GM13977 (cell line): ENCODE results near the gene PTPRE.

Source experiments
- DNase-seq: peaks from one replicate; pipeline ENCODE4 v3.0.0; 2012; ENCODE audit warnings: low spot score
- in situ Hi-C: fragments of 300-500 bp; cut with MboI; formaldehyde crosslinking; loops from one replicate; pipeline ENCODE4 v1.12.0; 2022; ENCODE audit warnings: low sequenced_read_pairs, low pct_unique_long_range_greater_than_20kb, mixed read lengths, inconsistent platforms; ENCODE audit not compliant: unreplicated experiment
- TF ChIP-seq, protein P1 (sequence below): IDR thresholded peaks from 2 replicates; pipeline ENCODE4 v1.5.1; 2012; ENCODE audit warnings: mild to moderate bottlenecking, control low read depth; ENCODE audit not compliant: insufficient read depth; ENCODE audit errors: extremely low read depth, missing control alignments

The PTPRE gene, protein sequence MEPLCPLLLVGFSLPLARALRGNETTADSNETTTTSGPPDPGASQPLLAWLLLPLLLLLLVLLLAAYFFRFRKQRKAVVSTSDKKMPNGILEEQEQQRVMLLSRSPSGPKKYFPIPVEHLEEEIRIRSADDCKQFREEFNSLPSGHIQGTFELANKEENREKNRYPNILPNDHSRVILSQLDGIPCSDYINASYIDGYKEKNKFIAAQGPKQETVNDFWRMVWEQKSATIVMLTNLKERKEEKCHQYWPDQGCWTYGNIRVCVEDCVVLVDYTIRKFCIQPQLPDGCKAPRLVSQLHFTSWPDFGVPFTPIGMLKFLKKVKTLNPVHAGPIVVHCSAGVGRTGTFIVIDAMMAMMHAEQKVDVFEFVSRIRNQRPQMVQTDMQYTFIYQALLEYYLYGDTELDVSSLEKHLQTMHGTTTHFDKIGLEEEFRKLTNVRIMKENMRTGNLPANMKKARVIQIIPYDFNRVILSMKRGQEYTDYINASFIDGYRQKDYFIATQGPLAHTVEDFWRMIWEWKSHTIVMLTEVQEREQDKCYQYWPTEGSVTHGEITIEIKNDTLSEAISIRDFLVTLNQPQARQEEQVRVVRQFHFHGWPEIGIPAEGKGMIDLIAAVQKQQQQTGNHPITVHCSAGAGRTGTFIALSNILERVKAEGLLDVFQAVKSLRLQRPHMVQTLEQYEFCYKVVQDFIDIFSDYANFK

DNA sequence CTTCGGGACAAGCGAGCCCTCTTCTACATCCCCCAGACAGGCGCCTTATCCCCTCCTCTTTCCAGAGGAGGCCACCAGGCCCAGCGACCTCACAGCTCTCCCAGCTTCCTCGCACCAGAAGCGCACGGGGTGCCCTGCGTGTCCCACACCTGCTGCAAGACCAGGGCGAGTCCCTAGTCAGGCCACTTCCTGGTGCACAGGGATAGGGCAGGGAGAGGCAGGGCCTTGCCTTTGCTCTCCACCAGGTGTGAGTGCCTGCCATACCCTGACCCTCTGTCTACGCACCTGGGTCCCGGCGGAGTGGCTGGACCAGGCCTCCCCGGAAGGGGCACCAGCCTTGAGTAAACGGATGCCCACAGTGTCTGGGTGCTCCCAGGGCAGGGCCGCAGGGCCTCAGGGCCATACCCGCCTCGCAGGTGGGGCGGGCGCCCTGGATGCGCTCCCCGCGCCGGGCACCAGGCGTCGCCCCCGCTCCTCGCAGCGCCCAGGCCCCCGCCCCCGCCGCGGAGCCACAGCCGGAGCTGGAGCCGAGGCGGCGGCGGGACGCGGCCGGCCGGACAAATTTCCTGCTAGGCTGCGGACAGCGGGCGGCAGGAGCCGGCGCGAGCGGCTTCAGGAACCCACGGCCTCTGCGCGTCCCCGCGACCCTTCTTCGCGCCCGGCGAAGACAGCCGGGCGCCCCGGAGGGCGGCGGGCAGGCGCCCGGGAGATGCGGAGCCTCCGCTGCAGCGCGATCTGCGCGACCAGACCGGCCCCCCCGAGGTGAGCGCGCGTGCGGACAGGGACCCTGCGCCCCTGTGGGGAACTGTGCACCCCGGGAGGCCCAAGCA is at the start of gene PTPRE:
Gene PTPRE, plus strand, starts transcription at position 556 of the 830 bp plus-strand sequence. CDS start 133,779 bp downstream, outside the sequence.
- peak; percentile 84 for DNase-seq
- in situ Hi-C loops, result no loop called here

DNA sequence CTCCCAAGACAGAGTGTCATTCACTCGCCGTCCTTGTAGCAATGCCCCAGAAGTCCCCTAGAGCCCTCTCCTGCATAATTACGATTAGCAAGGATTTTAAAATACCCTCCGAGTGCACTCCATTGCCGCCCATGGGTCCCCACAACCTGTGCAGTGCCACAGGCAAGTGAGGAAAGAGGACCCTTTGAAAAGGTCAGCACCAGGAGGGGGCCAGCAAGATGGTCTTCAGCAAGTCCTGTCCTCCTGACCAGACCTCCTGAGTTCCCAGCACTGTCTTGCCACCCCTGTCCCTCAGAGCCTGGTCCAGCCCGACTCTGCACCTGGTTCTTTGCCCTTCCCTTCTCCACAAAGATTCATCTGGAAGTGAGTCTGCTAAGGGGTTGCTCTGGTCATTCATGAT is 46.3 kb upstream of the PTPRE start:
- in situ Hi-C loops, result no loop called here
- DNase-seq, result no peak
- TF ChIP-seq, protein P1, sequence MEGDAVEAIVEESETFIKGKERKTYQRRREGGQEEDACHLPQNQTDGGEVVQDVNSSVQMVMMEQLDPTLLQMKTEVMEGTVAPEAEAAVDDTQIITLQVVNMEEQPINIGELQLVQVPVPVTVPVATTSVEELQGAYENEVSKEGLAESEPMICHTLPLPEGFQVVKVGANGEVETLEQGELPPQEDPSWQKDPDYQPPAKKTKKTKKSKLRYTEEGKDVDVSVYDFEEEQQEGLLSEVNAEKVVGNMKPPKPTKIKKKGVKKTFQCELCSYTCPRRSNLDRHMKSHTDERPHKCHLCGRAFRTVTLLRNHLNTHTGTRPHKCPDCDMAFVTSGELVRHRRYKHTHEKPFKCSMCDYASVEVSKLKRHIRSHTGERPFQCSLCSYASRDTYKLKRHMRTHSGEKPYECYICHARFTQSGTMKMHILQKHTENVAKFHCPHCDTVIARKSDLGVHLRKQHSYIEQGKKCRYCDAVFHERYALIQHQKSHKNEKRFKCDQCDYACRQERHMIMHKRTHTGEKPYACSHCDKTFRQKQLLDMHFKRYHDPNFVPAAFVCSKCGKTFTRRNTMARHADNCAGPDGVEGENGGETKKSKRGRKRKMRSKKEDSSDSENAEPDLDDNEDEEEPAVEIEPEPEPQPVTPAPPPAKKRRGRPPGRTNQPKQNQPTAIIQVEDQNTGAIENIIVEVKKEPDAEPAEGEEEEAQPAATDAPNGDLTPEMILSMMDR, result no peak

More for the DNA sequence above, at the start of gene PTPRE:
- TF ChIP-seq, protein P1, result peak; percentile 52

DNA sequence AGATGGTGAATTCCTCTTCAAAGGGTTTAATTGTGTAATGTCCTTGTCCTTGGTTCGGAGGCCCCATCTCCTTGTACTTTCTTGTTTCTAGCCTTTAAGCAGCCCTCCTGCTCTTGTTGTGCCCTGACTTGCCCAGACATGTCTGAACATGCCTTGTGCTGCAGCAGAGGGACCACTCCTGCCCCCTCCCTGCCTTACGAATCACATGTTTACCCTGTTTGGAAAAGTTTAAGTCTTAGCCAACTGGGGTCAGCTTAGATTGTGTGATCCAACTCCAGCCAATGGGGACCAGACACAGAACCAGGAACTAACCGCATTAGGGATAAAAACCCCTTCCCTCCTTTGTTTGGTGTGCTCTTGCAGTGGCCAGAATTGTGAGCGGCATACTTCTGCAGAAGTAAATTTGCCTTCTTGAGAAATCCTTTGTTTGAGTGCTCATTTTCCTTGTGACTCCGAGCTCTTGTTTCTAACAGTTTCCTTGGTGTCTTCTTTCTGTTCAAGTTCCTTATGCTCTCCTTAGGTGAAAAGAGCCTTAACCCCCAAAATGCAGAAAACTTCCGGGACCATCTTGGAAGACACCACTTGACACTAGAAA is 43.6 kb upstream of the PTPRE start:
- TF ChIP-seq, protein P1, result no peak
- DNase-seq, result no peak
- in situ Hi-C loops, result no loop called here

DNA sequence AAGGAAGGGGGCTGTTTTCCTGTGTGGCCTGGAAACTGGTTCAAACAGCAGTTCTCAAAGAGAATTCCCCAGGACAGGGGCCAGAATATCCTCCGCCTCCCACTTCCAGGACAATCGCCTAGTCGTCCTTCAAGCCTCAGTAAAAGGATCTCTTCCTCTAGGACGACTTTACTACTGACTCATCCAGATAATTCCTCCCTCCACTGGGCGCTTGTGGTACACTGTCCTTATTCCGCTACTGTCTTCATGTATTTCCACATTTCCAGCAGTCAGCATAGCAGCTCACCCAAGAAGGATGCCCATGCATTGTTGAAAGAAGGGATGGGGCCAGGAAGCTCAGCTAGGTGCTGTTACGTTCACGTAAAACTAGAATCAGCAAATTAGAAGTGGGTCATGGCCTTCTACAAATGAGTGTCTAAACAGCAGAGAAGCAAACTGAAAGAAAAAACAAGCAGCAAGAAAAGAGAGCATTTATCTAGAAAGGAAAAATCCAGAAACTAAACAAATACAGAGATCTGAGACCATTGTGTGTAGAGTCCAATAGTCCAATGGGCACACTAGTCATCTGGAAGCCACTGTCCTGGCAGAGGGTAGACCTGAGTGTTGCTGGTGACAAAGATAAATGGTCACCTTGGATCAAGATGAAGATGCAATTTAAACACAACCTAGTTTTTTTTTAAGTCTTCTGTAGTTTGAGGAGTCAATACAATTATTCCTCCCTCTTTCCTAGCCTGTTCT is 40.5 kb upstream of the PTPRE start:
- in situ Hi-C loops, result no loop called here
- TF ChIP-seq, protein P1, result no peak
- no peak for DNase-seq

DNA sequence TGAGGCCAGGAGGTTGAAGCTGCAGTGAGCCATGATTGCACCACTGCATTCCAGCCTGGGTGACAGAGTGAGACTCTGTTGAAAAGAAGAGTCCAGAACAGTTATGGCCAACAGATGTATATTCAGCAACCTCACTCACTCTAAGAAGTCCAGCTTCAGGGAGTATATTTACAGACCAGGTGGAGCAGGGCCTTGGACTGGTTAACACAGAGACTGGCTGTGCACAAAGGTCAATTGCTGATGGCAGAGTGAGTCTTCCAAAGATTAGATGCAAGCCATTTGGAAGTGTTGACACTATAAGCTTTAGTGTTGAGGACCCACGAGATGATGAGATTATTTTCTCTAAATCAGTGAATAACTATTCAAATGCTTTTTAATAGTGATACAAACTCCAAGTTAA is 39.1 kb upstream of the PTPRE start:
- in situ Hi-C loops, result no loop called here
- TF ChIP-seq, protein P1, result no peak
- no peak for DNase-seq
